Hepatocyte (in vitro differentiated cells): Measurements from ENCODE around the gene MYOF. TPM values are rescaled to one million over a fixed set of nuclear protein-coding genes. Genes with fewer than 3 reads are reported as not detected.

Experiments
- DNase-seq: peaks from one replicate; pipeline ENCODE4 v3.0.0-alpha.2; 2016; ENCODE audit warnings: low spot score
- H2AFZ ChIP-seq: fragments of 200-600 bp; sonication (generic); 2 replicates; pipeline ENCODE4 v1.6.0; 2016; ENCODE audit warnings: antibody characterized with exemption, mild to moderate bottlenecking
- H3K27ac ChIP-seq: fragments of 200-600 bp; sonication (generic); 2 replicates; pipeline ENCODE4 v1.5.1; 2016; ENCODE audit warnings: mild to moderate bottlenecking
- H3K27me3 ChIP-seq: fragments of 200-600 bp; sonication (generic); 2 replicates; pipeline ENCODE4 v1.6.1; 2016
- H3K36me3 ChIP-seq: fragments of 200-600 bp; sonication (generic); replicated peaks from 2 replicates; pipeline ENCODE4 v1.5.1; 2016; ENCODE audit warnings: low read depth; ENCODE audit not compliant: insufficient read depth
- H3K4me1 ChIP-seq: fragments of 200-600 bp; sonication (generic); 2 replicates; pipeline ENCODE4 v1.5.1; 2016; ENCODE audit warnings: mild to moderate bottlenecking, moderate library complexity; ENCODE audit not compliant: insufficient read depth
- H3K4me2 ChIP-seq: fragments of 200-600 bp; sonication (generic); 2 replicates; pipeline ENCODE4 v1.6.0; 2016
- H3K4me3 ChIP-seq: fragments of 200-600 bp; sonication (generic); 2 replicates; pipeline ENCODE4 v1.5.1; 2016; ENCODE audit warnings: mild to moderate bottlenecking
- H3K79me2 ChIP-seq: fragments of 200-600 bp; sonication (generic); 2 replicates; pipeline ENCODE4 v1.6.0; 2017; ENCODE audit warnings: mild to moderate bottlenecking
- H3K9me2 ChIP-seq: fragments of 200-600 bp; sonication (generic); replicated peaks from 2 replicates; pipeline ENCODE4 v1.6.0; 2017; ENCODE audit warnings: mild to moderate bottlenecking; ENCODE audit not compliant: insufficient read depth
- H3K9me3 ChIP-seq: fragments of 200-600 bp; sonication (generic); 2 replicates; pipeline ENCODE4 v1.5.1; 2016; ENCODE audit warnings: low read depth, mild to moderate bottlenecking
- H4K20me1 ChIP-seq: fragments of 200-600 bp; sonication (generic); 2 replicates; pipeline ENCODE4 v1.6.0; 2016; ENCODE audit warnings: mild to moderate bottlenecking; ENCODE audit not compliant: insufficient read depth, poor library complexity, severe bottlenecking
- EZH2 ChIP-seq: fragments of 200-600 bp; sonication (generic); IDR thresholded peaks from 2 replicates; pipeline ENCODE4 v1.6.1; 2016; ENCODE audit warnings: antibody characterized with exemption, mild to moderate bottlenecking, borderline replicate concordance
- EZH2phosphoT487 ChIP-seq: fragments of 200-600 bp; sonication (generic); IDR thresholded peaks from one replicate; pipeline ENCODE4 v1.6.1; 2018; ENCODE audit warnings: antibody characterized with exemption, mild to moderate bottlenecking, low read depth, moderate library complexity; ENCODE audit not compliant: unreplicated experiment, severe bottlenecking
- WGBS: methylation state at CpG from one replicate; pipeline ENCODE4 v1.1.6; 2016; ENCODE audit warnings: low lambda C conversion rate; ENCODE audit errors: missing lambda C conversion rate; 5-methylcytosine and 5-hydroxymethylcytosine counted together
- polyA plus RNA-seq: library from polyadenylated mRNA; unstranded; fragments of >200 nt; fragmentation: Nextera tagmentation; extraction: Ambion mirVana; gene quantifications from 2 replicates; pipeline ENCODE4 v1.2.1, GENCODE V29; 2016
- total RNA-seq: library from RNA; depleted of rRNA; stranded (reverse); fragments of >200 nt; gene quantifications from 2 replicates; pipeline ENCODE4 v1.2.3, GENCODE V29; 2014
- TF ChIP-seq, protein P1 (sequence below): fragments of 200-600 bp; sonication (generic); IDR thresholded peaks from 2 replicates; pipeline ENCODE4 v1.5.1; 2016; ENCODE audit warnings: antibody characterized with exemption, mild to moderate bottlenecking; ENCODE audit not compliant: poor library complexity

The MYOF gene
- total and polyA plus RNA-seq, 2 experiments from 2014 or later: 16.6 to 47.9 TPM

DNA sequence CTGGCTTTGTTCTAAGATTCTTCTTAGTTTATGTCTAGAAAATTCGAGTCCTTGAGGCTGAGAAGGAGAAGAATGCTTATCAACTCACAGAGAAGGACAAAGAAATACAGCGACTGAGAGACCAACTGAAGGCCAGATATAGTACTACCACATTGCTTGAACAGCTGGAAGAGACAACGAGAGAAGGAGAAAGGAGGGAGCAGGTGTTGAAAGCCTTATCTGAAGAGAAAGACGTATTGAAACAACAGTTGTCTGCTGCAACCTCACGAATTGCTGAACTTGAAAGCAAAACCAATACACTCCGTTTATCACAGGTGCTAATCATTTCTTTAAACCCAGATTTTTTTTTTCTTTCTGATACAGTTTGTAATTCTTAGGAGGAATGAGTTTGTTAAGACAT lies 20.9 kb upstream of the MYOF start:
- Histone ChIP-seq H3K9me3 (no peaks in the 10 kb centered on the region), H3K9me2 (no peaks in the 10 kb centered on the region), H3K4me3 (no peak overlapping the region), H3K79me2 (no peaks in the 10 kb centered on the region), H3K27me3 (no peaks in the 10 kb centered on the region), H3K4me1 (no peaks in the 10 kb centered on the region), H3K36me3 (no peaks in the 10 kb centered on the region), H4K20me1 (no peaks in the 10 kb centered on the region), H2AFZ (no peak overlapping the region), H3K4me2 (no peak overlapping the region), H3K27ac (no peak overlapping the region)
- 74% methylated on average over 6 of the region's 6 CpGs for WGBS
- TF ChIP-seq EZH2phosphoT487 (no peak), EZH2 (no peak)
- TF ChIP-seq, protein P1, sequence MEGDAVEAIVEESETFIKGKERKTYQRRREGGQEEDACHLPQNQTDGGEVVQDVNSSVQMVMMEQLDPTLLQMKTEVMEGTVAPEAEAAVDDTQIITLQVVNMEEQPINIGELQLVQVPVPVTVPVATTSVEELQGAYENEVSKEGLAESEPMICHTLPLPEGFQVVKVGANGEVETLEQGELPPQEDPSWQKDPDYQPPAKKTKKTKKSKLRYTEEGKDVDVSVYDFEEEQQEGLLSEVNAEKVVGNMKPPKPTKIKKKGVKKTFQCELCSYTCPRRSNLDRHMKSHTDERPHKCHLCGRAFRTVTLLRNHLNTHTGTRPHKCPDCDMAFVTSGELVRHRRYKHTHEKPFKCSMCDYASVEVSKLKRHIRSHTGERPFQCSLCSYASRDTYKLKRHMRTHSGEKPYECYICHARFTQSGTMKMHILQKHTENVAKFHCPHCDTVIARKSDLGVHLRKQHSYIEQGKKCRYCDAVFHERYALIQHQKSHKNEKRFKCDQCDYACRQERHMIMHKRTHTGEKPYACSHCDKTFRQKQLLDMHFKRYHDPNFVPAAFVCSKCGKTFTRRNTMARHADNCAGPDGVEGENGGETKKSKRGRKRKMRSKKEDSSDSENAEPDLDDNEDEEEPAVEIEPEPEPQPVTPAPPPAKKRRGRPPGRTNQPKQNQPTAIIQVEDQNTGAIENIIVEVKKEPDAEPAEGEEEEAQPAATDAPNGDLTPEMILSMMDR: no peak
- DNase-seq: no peak

DNA sequence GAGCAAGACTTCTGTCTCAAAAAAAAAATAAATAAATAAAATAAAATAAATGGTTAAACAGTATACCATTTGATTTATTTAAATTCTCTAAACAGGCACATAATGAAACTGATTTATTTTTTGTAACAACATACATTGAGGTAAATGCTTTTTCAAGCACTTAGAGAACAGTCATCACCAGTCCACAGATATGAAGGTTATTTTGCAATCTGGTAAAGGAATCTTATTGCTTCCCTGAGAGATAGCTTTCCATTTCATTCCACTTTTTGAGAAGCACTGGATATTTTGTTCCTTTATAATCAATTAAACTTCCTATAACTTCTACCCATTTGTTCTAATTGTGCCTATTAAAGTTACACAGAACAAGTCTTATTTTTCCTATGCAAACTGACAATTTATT lies 19.5 kb upstream of the MYOF start:
- H3K4me1 ChIP-seq: no peaks in the 10 kb centered on the region
- TF ChIP-seq EZH2phosphoT487 (no peak), EZH2 (no peak)
- TF ChIP-seq, protein P1: no peak
- H3K9me3 ChIP-seq: no peaks in the 10 kb centered on the region
- no peak overlapping the region for H2AFZ ChIP-seq
- H3K79me2 ChIP-seq: peaks cover 6% of the 10 kb centered on the region
- no peaks in the 10 kb centered on the region for H3K36me3 ChIP-seq
- H3K27me3 ChIP-seq: no peaks in the 10 kb centered on the region
- no peaks in the 10 kb centered on the region for H4K20me1 ChIP-seq
- H3K27ac ChIP-seq: no peak overlapping the region
- H3K9me2 ChIP-seq: no peaks in the 10 kb centered on the region
- H3K4me3 ChIP-seq: no peak overlapping the region
- no peak overlapping the region for H3K4me2 ChIP-seq
- DNase-seq: no peak

DNA sequence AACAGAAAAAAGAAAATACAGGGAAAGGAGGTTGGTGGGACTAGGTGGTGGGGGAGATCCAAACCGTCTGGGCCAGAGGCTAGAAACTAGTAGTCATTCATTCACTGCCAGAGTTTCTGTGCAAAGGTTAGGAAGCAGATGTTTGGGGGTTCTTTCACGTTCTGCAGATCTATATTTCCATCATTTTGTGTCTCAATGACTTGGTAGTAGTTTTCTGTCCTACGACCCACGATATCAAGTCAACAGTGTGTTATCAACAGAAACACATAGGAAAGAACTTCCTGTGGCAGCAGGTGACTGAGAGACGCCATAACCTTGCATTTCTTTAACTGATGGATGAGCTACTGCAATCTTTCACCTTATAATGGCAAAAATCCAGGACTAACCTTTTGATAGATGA lies 16.0 kb upstream of the MYOF start:
- no peak overlapping the region for H3K4me2 ChIP-seq
- H2AFZ ChIP-seq: no peak overlapping the region

More for the DNA sequence above, 16.0 kb upstream of the MYOF start:
- Histone ChIP-seq H3K36me3 (no peaks in the 10 kb centered on the region), H3K27me3 (peaks cover 4% of the 10 kb centered on the region), H4K20me1 (no peaks in the 10 kb centered on the region), H3K9me3 (no peaks in the 10 kb centered on the region), H3K79me2 (peaks cover 6% of the 10 kb centered on the region), H3K4me3 (no peak overlapping the region), H3K27ac (no peak overlapping the region), H3K9me2 (no peaks in the 10 kb centered on the region), H3K4me1 (no peaks in the 10 kb centered on the region)
- DNase-seq: no peak
- WGBS: 69% methylated on average over 5 of the region's 5 CpGs
- no peak for TF ChIP-seq EZH2
- TF ChIP-seq, protein P1: no peak
- no peak for TF ChIP-seq EZH2phosphoT487
